ENCODE measurements around the gene SH2D5.

The SH2D5 gene

DNA sequence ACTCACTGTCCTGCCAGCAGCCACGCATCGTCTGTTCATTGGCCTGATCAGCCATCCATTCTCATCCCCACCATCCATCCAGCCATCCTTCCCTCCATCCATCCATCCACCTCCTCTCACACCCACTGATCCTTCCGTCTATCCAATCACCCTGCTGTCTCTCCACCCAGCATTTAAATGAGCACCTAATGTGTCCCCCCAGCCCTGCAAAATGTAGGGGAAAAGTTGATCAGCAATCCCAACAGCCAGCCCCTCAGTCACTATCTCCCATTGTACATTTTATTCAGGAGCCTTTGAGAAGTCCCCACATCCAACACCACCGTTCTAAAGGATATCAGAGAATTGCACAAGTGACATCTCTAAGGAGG, 60.3 kb downstream of the SH2D5 start:
- no peak for DNase-seq
- TF ChIP-seq, protein P1, sequence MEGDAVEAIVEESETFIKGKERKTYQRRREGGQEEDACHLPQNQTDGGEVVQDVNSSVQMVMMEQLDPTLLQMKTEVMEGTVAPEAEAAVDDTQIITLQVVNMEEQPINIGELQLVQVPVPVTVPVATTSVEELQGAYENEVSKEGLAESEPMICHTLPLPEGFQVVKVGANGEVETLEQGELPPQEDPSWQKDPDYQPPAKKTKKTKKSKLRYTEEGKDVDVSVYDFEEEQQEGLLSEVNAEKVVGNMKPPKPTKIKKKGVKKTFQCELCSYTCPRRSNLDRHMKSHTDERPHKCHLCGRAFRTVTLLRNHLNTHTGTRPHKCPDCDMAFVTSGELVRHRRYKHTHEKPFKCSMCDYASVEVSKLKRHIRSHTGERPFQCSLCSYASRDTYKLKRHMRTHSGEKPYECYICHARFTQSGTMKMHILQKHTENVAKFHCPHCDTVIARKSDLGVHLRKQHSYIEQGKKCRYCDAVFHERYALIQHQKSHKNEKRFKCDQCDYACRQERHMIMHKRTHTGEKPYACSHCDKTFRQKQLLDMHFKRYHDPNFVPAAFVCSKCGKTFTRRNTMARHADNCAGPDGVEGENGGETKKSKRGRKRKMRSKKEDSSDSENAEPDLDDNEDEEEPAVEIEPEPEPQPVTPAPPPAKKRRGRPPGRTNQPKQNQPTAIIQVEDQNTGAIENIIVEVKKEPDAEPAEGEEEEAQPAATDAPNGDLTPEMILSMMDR (IDR thresholded peaks at IDR 0.05), result no peak
- H3K27me3 Mint-ChIP-seq (ENCODE audit: low read depth, poor library complexity), result peaks cover 9% of the 10 kb centered on the region
- no peak overlapping the region for H3K4me3 Mint-ChIP-seq
- no peaks in the 10 kb centered on the region for H3K4me1 Mint-ChIP-seq
- no peaks in the 10 kb centered on the region for H3K36me3 Mint-ChIP-seq (ENCODE audit: low read depth)
- peak overlapping the region; percentile 4 for H3K27ac Mint-ChIP-seq
- H3K9me3 Mint-ChIP-seq, result no peaks in the 10 kb centered on the region

DNA sequence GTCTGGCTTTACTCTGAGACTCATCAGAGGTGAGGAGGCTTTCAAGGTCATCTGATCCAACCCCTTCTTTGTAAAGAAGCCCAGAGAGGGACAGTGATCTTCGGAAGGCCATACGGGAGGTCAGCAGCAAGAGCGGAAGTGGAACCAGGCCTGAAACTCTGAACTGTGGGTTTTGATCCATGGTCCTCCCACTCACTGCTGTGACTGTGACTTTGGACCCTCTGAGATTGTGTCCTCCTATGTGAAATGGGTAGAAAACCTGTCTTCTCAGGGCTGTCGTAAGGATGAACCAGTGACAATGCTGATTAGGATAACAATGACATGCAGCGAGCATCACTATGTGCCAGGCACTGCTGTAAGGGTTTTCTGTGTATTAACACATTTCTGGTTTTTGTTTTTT, 61.6 kb downstream of the SH2D5 start:
- no peak overlapping the region for H3K4me3 Mint-ChIP-seq
- H3K9me3 Mint-ChIP-seq, result peaks cover 3% of the 10 kb centered on the region
- H3K4me1 Mint-ChIP-seq, result no peaks in the 10 kb centered on the region
- H3K27me3 Mint-ChIP-seq (ENCODE audit: low read depth, poor library complexity), result peaks cover 6% of the 10 kb centered on the region
- TF ChIP-seq, protein P1 (IDR thresholded peaks at IDR 0.05), result no peak
- no peak for DNase-seq
- H3K36me3 Mint-ChIP-seq (ENCODE audit: low read depth), result no peaks in the 10 kb centered on the region
- H3K27ac Mint-ChIP-seq, result no peak overlapping the region

Measured in nephron progenitor cell (in vitro differentiated cells).